Measurements from ENCODE around the gene MIXL1. TPM values are rescaled to one million over a fixed set of nuclear protein-coding genes. Genes with fewer than 3 reads are reported as not detected.

Gene MIXL1
- total and polyA plus RNA-seq, 2 of the 13 experiments (the other 11 are each of a cell fraction or from before 2014, with no cell fraction given) = 7.6 to 18.5 TPM

DNA sequence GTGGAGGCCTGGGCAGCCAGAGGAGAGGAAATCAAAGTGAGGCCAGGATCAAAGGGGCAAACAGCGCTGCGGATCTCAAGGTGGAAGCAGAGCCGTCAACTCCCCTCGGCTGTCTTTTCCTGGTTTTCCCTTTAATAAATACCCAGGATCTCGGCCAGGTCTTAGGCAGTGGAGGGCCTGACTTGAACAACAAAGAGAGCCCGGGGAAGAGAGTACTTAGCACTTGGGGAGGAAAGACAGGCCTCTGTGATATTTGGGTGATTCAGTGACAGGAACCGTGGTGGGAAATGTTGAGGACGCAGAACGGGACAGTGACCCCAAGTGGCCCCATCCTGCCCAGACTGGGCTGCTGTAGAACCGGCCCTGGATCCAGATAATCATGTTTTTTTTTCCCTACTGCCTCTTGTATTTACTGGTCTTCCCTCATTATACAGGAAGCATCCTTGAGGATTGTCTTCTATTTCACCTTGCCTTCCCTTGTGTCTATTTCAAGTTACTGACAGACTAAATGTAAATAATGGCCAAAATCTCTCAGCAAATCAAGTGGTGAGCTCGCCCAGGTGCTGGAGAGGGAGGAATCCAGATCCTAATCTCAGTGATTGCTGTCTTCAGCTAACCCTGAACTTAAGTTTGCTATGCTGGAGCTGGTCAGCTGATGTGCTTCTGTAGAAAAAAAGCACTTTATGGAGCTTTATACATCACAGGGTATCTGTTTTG, 2.8 kb upstream of the MIXL1 start:
- no peaks in the 10 kb centered on the region for H4K20me1 ChIP-seq (ENCODE audit: insufficient read depth, low read length)
- in situ Hi-C loops (cut with HindIII; ENCODE audit: extremely low pct_ligation_motif_present, low pct_unique_long_range_greater_than_20kb) = no loop called here
- no peaks in the 10 kb centered on the region for H3K79me2 ChIP-seq (ENCODE audit: insufficient read depth, low read length)
- WGBS (ENCODE audit: low lambda C conversion rate) = 4% methylated on average over 11 of the region's 11 CpGs
- FAIRE-seq (no peak), DNase-seq (ENCODE audit: low spot score) (no peak), ATAC-seq (no peak)
- peaks cover 0 to under 1% of the 10 kb centered on the region in 2 experiments; a peak in 1 of 5 replicates for H3K36me3 ChIP-seq (replicated peaks in 1 of 2; ENCODE audit: control insufficient read depth in 1 of 2, insufficient read depth in 2 of 2, low read length in 2 of 2)
- peaks cover 63% of the 10 kb centered on the region for H3K4me1 ChIP-seq (ENCODE audit: insufficient read depth, low read length)
- no TSS peak for BruUV-seq (replicated peaks)
- ChIA-PET CTCF (ENCODE audit: low intra/inter-chr PET ratio, low total read pairs) (no interaction called here), POLR2A (no interaction called here)
- intact Hi-C loops (cut with micrococcal nuclease; ENCODE audit: unreplicated experiment) = loop anchor here (2.0 kb wide), 1 partner anchor 20 kb away; no protein-coding TSS in a partner anchor
- H3K27ac ChIP-seq (ENCODE audit: extremely low read length, insufficient read depth, low read length) = no peak overlapping the region
- H3K9me3 ChIP-seq (ENCODE audit: low read length) = no peaks in the 10 kb centered on the region
- peak overlapping the region; percentile 7 for H3K9ac ChIP-seq (ENCODE audit: insufficient read depth, low read depth, low read length)
- peak overlapping the region in 2 of 3 experiments; percentile 12 to 47; a peak in 2 of 6 replicates for H3K4me3 ChIP-seq (replicated peaks in 1 of 3; ENCODE audit: insufficient read depth in 1 of 3, low read depth in 2 of 3, low read length in 3 of 3)
- peak overlapping the region; percentile 70 for H3K4me2 ChIP-seq (ENCODE audit: low read depth, low read length)
- peak overlapping the region; percentile 42 for H2AFZ ChIP-seq (ENCODE audit: low read length)
- H3K27me3 ChIP-seq (ENCODE audit: control insufficient read depth in 1 of 2, insufficient read depth in 2 of 2, low read length in 2 of 2) = no peaks in the 10 kb centered on the region; a peak in 1 of 5 replicates
- TF ChIP-seq, protein P1, sequence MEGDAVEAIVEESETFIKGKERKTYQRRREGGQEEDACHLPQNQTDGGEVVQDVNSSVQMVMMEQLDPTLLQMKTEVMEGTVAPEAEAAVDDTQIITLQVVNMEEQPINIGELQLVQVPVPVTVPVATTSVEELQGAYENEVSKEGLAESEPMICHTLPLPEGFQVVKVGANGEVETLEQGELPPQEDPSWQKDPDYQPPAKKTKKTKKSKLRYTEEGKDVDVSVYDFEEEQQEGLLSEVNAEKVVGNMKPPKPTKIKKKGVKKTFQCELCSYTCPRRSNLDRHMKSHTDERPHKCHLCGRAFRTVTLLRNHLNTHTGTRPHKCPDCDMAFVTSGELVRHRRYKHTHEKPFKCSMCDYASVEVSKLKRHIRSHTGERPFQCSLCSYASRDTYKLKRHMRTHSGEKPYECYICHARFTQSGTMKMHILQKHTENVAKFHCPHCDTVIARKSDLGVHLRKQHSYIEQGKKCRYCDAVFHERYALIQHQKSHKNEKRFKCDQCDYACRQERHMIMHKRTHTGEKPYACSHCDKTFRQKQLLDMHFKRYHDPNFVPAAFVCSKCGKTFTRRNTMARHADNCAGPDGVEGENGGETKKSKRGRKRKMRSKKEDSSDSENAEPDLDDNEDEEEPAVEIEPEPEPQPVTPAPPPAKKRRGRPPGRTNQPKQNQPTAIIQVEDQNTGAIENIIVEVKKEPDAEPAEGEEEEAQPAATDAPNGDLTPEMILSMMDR (CRISPR knock-in tag; IDR thresholded peaks at IDR 0.05) = peak; percentile 39; the same call in 1 of the 2 replicates
- TF ChIP-seq STAG1 (CRISPR knock-in tag; IDR thresholded peaks at IDR 0.05) = 0 out of 2 replicates have a peak, but pooled peaks have one; percentile 4
- no peak for TF ChIP-seq CBX1 (IDR thresholded peaks at IDR 0.05; ENCODE audit: low read depth)
- TF ChIP-seq, protein P2, sequence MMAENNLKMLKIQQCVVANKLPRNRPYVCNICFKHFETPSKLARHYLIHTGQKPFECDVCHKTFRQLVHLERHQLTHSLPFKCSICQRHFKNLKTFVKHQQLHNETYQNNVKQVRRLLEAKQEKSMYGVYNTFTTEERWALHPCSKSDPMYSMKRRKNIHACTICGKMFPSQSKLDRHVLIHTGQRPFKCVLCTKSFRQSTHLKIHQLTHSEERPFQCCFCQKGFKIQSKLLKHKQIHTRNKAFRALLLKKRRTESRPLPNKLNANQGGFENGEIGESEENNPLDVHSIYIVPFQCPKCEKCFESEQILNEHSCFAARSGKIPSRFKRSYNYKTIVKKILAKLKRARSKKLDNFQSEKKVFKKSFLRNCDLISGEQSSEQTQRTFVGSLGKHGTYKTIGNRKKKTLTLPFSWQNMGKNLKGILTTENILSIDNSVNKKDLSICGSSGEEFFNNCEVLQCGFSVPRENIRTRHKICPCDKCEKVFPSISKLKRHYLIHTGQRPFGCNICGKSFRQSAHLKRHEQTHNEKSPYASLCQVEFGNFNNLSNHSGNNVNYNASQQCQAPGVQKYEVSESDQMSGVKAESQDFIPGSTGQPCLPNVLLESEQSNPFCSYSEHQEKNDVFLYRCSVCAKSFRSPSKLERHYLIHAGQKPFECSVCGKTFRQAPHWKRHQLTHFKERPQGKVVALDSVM (CRISPR knock-in tag; IDR thresholded peaks at IDR 0.05) = 0 out of 2 replicates have a peak, but pooled peaks have one; percentile 33
- TF ChIP-seq ZNF777 (CRISPR knock-in tag; IDR thresholded peaks at IDR 0.05) = 0 out of 2 replicates have a peak, but pooled peaks have one; percentile 42
- no peak for TF ChIP-seq ZSCAN9 (CRISPR knock-in tag; IDR thresholded peaks at IDR 0.05; ENCODE audit: borderline replicate concordance)
- no peak for TF ChIP-seq PLRG1 (conservative IDR thresholded peaks at IDR 0.05)
- no peak for TF ChIP-seq SP140L (CRISPR knock-in tag; IDR thresholded peaks at IDR 0.05; ENCODE audit: borderline replicate concordance)
- TF ChIP-seq, protein P3, sequence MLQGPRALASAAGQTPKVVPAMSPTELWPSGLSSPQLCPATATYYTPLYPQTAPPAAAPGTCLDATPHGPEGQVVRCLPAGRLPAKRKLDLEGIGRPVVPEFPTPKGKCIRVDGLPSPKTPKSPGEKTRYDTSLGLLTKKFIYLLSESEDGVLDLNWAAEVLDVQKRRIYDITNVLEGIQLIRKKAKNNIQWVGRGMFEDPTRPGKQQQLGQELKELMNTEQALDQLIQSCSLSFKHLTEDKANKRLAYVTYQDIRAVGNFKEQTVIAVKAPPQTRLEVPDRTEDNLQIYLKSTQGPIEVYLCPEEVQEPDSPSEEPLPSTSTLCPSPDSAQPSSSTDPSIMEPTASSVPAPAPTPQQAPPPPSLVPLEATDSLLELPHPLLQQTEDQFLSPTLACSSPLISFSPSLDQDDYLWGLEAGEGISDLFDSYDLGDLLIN (CRISPR knock-in tag; IDR thresholded peaks at IDR 0.05; ENCODE audit: borderline replicate concordance) = no peak
- TF ChIP-seq, protein P4, sequence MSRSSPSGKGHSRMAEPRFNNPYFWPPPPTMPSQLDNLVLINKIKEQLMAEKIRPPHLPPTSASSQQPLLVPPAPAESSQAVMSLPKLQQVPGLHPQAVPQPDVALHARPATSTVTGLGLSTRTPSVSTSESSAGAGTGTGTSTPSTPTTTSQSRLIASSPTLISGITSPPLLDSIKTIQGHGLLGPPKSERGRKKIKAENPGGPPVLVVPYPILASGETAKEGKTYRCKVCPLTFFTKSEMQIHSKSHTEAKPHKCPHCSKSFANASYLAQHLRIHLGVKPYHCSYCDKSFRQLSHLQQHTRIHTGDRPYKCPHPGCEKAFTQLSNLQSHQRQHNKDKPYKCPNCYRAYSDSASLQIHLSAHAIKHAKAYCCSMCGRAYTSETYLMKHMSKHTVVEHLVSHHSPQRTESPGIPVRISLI (CRISPR knock-in tag; IDR thresholded peaks at IDR 0.05; ENCODE audit: borderline replicate concordance) = peak; percentile 23; the same call in 1 of the 2 replicates
- TF ChIP-seq, protein P5, sequence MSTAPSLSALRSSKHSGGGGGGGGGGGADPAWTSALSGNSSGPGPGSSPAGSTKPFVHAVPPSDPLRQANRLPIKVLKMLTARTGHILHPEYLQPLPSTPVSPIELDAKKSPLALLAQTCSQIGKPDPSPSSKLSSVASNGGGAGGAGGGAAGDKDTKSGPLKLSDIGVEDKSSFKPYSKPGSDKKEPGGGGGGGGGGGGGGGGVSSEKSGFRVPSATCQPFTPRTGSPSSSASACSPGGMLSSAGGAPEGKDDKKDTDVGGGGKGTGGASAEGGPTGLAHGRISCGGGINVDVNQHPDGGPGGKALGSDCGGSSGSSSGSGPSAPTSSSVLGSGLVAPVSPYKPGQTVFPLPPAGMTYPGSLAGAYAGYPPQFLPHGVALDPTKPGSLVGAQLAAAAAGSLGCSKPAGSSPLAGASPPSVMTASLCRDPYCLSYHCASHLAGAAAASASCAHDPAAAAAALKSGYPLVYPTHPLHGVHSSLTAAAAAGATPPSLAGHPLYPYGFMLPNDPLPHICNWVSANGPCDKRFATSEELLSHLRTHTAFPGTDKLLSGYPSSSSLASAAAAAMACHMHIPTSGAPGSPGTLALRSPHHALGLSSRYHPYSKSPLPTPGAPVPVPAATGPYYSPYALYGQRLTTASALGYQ (CRISPR knock-in tag; IDR thresholded peaks at IDR 0.05) = no peak
- TF ChIP-seq FOXO1 (CRISPR knock-in tag; IDR thresholded peaks at IDR 0.05) = no peak
- TF ChIP-seq ZFY (CRISPR knock-in tag; IDR thresholded peaks at IDR 0.05) = peak; percentile 27; the same call in 1 of the 2 replicates
